ENCODE measurements around the gene SLC24A4.

SLC24A4 gene, protein sequence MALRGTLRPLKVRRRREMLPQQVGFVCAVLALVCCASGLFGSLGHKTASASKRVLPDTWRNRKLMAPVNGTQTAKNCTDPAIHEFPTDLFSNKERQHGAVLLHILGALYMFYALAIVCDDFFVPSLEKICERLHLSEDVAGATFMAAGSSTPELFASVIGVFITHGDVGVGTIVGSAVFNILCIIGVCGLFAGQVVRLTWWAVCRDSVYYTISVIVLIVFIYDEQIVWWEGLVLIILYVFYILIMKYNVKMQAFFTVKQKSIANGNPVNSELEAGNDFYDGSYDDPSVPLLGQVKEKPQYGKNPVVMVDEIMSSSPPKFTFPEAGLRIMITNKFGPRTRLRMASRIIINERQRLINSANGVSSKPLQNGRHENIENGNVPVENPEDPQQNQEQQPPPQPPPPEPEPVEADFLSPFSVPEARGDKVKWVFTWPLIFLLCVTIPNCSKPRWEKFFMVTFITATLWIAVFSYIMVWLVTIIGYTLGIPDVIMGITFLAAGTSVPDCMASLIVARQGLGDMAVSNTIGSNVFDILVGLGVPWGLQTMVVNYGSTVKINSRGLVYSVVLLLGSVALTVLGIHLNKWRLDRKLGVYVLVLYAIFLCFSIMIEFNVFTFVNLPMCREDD

DNA sequence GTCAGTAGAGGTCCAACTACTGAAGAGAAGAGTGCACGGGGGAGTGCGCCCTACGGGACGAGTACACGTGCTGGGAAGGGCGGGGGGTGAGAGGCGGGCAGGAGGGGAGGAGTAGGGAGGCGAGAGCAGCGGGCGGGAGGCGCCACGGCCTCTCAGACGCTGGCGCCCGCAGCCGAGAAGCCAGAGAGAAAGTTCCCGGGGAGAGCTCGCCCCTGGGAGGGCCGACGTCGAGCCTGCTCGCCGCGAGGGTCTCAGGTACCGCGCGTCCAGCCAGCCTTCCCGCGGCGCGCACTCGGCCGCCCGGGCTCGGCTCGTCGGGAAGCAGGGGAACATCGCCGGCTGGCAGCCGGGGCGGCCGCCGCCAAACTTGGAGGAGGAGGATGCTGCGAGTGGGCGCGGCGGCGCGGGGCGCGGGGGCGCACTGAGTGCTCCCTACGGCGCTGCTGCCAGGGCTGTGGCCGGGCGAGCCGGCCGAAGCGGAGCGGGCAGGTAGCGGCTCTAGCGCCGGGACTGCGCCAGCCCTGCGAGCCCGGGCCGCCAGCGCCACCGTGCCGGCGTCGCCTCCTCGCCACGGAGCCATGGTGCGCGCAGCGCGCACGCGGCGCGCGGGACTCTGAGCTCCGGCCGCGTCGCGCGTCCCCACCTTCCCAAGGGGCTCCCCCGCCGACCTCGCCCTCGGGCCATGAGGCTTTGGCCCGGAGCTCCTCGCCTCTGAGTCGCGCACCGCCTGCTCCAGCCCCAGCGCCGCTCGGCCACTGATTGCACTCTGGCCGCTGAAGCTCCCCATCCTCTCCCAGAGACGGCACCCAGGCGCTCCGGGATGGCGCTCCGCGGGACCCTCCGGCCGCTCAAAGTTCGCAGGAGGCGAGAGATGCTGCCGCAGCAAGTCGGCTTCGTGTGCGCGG lies at the start of gene SLC24A4:
SLC24A4 (plus strand) TSS at position 155 of the 905 bp plus-strand sequence; CDS start at position 821, 666 bp downstream.
- DNase-seq = no peak

DNA sequence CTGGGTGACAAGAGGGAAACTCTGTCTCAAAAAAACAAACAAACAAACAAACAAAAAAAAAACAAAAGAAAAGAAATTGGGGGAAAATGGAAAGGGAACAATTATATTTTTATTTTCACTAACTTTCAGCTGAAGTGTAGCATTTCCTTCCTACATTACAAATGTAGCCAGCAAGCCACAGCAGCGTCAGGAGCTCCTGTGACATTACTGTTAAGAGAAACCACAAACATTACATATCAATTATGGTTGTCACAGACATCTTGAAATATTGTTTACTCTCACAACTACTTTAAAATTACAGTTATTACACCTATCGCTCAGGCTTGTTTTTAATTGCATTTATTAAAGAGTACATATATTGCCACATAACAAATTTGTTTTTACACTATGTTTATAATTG lies 49.8 kb upstream of the SLC24A4 start:
- no peak for DNase-seq

DNA sequence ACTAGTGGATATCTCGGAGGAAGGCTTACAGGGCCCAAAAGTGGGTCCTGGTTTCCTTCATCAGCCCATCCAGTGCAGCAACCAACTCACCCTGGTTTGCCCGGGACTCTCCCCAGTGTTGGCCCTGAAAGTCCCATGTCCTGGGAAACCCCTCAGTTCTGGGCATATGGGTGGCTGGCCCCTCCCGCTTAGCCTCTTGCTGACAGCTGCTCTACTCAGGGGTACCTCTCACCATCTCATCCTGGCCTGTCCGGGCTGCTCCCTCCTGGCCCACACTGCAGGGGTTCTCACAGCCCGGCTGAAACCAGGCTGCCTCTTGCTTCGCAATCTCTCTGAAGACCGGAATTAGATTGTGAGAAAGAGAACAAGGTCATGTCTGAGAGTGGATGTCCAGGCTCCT lies 48.9 kb upstream of the SLC24A4 start:
- DNase-seq = no peak

DNA sequence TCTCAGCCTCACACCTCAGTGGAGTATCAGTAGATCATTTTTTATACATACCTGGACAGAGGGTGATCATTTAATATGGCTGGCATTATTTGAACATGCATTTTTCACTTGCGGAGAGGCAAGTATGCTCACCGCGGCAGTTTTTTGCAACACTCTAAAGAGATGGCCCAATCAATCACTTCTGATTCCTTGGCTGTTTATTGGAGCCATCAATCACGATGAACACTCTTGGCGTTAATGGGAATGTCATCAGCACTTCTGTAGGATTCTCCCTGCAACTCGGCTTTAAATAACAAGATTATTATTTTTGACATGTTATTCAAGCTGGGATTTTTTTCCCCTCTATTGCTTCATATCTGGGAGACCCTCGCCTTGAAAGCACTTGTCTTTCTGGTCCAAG lies 46.9 kb upstream of the SLC24A4 start:
- DNase-seq = no peak

DNA sequence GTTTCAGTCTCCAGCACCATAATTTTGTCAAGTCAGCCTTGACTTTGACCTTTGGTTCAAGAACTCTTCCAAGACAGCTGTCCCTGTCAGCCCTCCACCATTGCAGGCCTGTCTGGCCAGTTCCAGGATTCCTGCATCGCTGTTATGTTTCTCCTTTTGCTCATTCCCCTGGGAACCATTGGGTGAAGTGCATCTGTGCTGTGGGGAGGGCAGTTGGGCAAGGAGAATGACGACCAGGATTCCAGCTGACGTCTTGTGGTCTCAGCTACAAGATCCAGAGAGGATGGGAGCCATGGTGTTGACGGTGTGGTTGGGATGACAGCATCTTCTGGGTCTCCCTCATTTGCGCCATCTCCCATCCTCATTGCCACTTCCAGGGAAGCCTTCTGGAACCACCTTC lies 45.9 kb upstream of the SLC24A4 start:
- no peak for DNase-seq

DNA sequence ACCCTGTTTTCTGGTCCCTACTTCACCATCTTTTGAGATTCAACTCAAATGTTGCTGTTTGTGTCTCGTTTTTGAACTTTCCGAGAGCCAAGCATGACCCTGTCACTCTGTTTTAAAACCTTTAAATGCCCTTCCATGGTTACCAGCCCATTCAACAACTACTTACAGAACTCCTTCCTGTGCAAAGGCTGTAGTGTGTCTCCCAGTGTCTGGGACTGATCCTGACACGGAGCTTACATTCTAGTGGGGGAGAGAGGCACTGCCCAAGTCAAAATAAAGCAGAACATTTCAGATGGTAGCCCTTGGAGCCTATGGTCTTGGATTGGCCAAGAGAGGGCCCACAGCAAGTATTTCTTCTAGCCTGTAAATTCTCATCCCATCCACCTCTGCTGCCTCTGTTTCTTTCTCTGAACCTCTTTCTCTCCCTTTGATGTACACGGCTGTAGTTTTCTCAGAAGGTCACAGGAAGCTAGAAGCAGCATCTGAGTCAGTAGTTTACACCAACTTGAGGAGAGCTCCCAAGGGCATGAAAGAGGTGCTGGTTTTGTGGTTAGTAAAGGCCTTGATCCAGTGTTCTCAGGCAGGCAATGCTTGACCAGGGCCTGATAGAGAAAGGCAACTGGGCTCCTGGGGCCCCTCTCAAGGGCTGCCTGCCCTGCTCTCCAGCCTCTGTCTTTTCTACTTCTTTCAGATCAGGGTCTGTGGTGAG lies 42.3 kb upstream of the SLC24A4 start:
- no peak for DNase-seq

DNA sequence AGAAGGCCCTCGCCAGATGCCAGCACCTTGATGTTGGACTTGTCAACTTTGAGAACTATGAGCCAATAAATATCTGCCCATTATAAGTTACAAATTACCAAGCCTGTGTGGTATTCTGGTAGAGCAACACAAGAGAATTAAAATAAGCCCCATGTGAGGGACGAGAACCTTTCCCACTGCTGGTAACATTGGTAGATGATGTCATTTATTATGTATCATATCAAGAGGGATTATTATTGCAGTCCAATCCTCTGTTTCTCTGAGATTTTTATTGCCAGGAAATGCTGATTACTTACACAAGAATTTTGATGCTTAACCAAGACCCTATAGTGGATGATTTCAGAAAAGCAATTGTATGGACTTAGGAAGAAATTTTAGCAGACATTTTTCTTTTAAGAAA lies 40.3 kb upstream of the SLC24A4 start:
- no peak for DNase-seq

DNA sequence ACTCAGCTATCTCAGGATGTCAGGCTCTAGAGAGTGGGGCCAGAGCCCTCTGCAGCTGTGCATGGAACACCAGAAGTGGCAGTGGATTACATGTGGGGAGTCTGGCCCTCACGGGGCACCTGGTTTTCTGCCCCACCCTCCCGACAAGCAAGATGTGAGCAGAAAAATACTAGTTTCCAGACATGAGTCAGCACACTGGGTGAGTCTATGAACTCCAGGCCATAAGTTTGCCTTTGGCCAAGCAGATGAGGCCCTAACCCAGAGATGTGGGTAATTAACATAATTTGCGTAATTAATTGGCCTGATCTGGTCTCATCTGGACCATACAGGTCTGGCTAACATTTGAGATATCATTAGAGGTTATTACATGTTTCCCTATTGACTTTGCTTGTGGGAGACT lies 37.7 kb upstream of the SLC24A4 start:
- no peak for DNase-seq

DNA sequence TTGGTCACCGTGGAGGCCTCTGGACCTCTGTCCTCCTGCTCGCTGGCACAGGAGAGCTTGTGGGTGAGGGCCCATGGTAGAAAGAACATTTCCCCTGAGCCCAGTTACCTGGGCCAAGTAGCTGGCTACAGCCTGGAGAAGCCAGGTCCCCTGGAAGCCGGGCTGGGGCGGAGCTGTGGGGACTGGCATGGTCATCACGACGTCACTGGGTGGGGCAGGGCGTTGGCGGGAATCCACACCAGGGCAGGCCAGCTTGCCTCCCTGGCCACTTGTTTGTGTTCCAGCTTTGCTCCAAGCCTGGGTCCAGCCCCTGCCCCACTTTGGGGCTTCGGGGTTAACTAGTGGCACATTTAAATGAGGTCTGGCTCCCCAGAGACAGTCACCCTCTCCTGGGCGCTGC lies 35.0 kb upstream of the SLC24A4 start:
- DNase-seq = no peak

DNA sequence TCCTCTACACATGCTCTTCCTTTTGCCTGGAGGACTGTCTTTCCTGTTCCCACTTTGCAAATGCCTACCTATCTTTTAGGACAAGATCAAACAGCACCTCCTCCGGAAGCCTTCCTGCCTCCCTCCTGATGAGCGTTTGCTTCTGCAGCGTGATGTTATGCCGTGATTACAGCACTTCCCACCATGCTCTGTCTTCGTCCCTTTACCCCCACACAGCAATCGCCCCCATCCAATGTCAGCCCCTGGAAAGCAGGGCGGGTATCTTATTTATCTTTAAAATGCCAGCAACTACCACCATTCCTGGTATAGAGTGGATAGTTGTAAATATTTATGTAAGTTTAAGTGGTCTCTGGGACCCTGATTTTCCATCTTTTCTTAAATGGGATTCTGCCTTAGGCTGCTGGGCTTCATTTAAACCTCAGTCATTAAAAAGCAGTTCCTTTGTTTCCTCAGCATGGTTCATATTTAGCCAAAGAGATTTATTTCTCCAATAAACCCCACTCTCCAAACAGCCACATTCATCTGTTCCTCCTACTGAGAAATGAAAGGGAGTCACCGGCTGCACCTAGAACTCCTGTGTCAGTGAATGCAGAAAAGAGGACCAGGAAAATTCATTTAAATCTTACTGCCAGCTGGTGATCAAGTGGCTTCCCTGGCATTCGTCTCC lies 33.8 kb upstream of the SLC24A4 start:
- DNase-seq = no peak

DNA sequence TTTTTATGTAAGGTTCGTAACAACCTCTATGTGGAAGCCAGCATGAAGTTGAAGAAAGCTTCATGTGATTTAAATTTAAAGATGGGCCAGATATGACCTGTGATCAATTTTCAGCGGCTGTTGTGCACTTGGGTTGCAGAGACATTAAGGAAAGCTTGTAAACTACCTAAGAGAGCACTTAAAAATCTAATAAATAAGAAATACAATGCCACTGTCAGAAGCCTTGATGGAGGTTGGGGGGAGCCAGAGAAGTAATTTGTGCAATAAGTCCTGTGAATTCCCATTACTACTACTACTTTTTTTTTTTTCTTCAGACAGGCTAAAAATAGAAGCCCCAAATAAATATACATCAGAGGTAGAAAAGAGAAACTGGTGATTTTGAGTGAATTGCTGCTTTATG lies 30.3 kb upstream of the SLC24A4 start:
- no peak for DNase-seq

DNA sequence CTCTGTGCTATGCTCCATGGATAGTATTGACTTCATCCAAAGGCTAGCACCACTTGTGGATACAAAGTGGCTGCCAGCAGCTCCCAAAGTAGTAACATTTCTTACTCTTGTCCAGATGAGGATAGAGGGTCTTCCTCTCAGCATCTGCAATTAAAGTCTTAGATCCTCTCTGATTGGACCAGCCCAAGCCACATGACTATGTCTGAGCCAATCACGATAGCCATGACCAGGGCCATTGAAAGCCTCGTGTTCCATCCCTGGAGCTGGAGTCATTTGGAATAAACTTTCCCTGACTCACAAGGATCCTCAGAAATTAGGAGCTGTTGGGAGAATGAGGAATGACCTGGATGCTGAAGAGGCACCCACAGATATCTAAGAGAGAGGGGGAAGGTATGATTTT lies 28.5 kb upstream of the SLC24A4 start:
- no peak for DNase-seq

DNA sequence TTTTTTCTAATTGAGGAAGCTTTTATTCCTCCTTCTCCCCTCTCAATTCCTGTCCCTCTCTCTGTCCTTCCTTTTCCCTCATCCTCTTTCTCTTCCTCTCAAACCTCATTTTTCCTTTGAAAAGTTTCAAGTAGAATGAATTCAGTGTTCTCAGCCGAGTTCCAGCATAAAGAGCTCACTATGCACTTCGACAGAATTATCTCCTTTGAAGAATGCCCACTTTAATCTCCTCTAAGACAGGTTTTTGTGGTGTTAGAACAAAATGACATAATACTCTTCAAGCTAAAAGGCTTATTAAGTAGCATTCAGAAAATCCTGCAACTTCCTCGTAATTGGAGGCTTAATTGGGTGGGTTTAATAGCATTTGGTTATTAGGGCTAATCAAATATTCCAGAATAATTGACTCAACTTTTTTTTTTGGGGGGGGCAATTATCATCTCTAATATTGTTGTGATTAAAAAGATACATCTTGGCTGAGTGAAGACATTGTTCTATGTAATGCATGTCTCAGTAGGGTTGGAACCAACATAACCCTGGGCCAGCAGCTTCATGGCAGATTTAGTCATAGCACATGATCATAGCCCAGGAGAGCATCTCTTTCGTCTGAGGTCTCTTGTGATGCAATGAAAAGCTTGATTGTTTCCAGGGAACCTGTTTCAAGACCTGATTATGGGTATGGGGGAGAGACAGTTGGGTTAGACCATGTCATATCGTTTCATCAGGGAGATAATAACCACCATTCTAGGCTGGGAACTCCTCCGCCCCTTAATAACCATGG lies 25.0 kb upstream of the SLC24A4 start:
- no peak for DNase-seq

DNA sequence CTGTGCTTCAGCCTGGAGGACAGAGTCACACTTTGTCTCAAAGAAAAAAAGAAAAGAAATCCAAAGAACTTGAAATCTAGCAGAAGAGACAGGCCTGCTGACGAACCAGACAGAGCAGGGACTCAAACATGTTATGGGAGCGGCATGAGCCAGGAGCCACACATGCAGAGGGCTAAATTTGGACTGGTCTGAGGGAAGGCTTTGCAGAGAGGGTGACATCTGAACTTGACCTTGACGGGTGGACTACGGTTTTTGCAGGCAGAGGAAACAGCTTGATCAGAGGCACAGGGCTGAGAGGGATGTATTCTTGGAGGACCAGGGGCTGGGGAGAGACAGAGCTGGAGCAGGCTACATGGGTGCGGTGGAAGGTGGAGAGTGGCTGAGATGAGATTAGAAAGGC lies 20.5 kb upstream of the SLC24A4 start:
- no peak for DNase-seq

DNA sequence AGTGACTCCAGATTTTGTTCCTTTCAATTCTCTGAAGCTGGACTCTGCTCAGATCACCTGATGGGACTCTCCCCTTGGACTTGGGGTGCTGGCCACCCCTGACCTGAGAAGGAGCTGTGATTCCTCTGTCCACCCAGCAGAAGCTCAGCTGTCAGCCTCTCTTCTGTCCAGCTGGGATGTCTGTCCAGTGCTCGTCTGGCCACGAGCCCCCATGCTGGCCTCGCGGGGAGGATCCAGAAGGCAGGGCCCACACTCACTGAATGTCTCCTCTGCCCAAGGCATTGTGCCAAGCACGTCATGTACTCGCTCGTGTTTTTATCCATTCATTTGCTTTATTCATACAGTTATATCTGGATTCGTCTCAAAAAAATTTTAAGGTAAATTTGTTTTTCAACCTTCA lies 14.2 kb upstream of the SLC24A4 start:
- DNase-seq = no peak

DNA sequence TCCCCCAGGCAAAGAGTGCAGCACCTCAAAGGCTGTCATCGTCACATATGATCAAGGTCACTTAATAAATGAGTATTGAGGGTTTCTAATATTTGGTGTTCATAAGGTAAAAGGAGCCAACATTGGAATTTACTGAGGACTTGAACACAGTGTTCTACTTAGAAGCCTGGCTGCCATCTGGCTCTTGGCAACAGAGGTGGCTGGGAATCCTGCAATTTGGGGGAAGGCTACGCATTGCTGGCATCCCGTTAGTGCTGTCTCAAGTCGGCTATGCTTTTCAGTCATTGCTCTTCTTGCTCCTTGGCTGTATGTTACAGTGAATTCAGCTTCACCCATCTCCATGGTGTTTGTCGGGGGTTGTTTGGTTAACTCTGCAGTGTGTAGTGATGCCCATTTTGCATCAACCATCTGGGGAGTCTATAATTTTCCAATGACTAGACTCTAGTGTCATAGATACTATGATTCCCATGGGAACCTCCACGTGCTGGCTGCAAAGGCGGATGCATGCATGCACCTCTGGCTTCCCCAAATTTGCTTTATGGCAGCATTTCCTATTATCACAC lies 12.9 kb upstream of the SLC24A4 start:
- no peak for DNase-seq

DNA sequence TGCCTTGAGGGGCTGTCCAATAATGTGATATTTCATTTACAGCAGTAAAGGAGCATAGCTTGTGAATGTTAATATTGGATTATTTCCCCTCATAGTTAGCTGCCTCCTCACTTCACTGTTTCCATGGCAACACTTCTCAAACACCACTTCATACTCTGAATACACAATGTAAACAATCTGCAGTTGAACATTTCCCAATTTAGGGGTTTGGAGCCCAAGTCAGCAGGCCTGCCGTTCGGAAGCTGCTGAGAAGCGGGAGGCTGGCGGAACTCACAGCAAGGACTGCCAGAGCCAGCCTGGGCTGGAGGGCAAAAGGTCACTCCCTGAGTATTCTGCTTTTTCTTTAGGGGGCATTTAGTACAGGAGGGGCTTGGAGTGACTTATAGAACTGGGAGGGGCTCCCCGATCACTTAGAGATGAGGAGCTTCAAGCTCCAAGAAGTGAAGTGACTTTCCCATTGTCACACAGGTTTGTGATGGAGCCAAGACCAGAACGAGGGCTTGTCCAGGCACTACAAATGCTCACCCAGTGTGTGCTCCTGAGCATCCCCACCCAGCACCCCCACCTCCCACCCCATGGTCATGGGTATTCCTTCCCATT lies 12.1 kb upstream of the SLC24A4 start:
- DNase-seq = no peak

DNA sequence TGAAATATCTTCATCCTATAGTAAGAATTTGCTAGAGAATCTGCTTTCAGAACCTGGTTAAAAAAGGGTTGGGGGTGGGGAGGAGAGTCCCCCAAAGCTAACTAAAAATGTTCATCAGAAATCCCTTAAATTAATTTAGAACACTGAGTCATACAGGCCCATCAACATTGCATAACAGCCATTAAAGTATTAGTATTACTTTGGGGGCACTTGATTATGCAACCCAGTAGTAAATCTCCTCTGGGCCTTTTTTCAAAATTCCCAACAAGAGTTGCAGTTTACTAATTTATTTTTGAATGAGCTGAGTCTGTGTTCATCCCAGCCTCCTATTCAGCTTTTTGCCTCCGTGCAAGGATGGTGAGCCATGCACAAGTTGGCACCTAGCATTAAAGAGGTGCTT lies 8.8 kb upstream of the SLC24A4 start:
- DNase-seq = no peak

DNA sequence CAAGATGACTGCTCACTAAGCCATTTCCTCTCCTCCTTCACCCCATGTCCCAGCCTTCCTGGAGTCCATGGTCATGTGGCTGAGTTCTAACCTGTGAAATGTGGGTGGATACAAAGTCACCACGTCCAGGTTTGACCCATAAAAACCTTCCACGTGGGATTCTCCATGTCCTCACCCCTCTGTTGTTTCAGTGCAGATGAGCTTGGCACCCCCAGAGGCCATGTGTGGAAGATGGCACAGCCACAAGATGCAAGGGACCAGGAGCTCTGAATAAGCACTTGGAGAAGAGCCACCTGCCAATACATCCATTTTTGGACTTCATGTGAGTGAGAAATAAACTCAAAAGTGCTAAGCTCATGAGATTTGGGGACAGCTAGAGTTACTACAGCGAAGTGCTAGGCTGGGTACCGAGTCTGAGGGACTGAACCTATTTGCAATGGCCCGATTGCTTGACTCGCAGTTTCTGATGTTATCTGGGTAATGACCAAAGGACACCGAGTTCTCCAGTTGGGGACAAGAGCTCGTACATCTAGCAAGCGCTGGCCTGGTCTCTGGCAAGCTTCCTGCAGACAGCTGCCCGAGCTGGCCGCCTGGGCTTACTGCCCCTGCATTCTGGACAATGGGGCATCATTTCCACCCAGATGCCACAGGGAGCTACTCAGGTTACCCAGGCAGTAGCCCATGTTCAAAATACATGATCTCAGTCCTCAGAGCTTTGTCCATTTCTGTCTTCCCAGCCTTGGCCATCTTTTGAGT lies 7.7 kb upstream of the SLC24A4 start:
- DNase-seq = no peak

DNA sequence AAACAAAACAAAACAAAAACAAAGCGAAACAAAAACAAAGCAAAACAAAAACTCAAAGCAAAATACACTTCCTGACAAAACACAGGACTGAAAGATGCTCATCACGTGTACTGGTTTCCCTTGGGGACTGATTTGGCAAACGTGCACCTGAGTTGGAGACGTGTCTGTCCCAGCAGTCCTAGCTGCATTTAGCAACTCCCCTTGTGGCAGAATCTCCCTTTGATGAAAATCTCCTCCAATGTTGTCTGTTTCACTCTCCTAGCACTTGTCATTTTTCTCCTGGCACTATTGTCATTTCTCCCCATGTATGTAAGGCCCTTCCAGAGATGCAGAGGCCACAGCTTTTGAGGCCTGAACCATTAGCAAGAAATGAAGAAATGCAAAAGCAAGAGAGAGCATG lies 6.8 kb upstream of the SLC24A4 start:
- DNase-seq = no peak
